WERI-Rb-1 (cell line): Measurements from ENCODE around the gene DPF3.
A peak's percentile ranks its signal among the peaks of the same experiment; 100 is the strongest.

Experiments used
- DNase-seq: peaks from one replicate; pipeline ENCODE4 v3.0.0-alpha.2; 2020
- H3K27ac ChIP-seq: fragments of 250-450 bp; sonication (Bioruptor Pico); 2 replicates; pipeline ENCODE4 v1.5.1; 2020; ENCODE audit warnings: mild to moderate bottlenecking, moderate library complexity
- H3K27me3 ChIP-seq: fragments of 250-450 bp; sonication (Bioruptor Pico); 2 replicates; pipeline ENCODE4 v1.5.1; 2021; ENCODE audit warnings: mild to moderate bottlenecking, low read depth, moderate library complexity; ENCODE audit not compliant: insufficient read depth, severe bottlenecking
- H3K36me3 ChIP-seq: fragments of 250-450 bp; sonication (Bioruptor Pico); 2 replicates; pipeline ENCODE4 v1.5.1; 2020; ENCODE audit warnings: mild to moderate bottlenecking, moderate library complexity
- H3K4me3 ChIP-seq: 2 replicates; pipeline ENCODE4 v1.5.1; 2011; ENCODE audit warnings: low read depth, mild to moderate bottlenecking, control low read depth, low read length
- H3K9me3 ChIP-seq: fragments of 250-450 bp; sonication (Bioruptor Pico); 2 replicates; pipeline ENCODE4 v1.5.1; 2021; ENCODE audit warnings: mild to moderate bottlenecking, moderate library complexity; ENCODE audit not compliant: severe bottlenecking
- TF ChIP-seq, protein P1 (sequence below): IDR thresholded peaks from 2 replicates; pipeline ENCODE4 v1.5.1; 2011; ENCODE audit warnings: low read depth, mild to moderate bottlenecking, control low read depth, inconsistent platforms, low read length

The DPF3 gene

DNA sequence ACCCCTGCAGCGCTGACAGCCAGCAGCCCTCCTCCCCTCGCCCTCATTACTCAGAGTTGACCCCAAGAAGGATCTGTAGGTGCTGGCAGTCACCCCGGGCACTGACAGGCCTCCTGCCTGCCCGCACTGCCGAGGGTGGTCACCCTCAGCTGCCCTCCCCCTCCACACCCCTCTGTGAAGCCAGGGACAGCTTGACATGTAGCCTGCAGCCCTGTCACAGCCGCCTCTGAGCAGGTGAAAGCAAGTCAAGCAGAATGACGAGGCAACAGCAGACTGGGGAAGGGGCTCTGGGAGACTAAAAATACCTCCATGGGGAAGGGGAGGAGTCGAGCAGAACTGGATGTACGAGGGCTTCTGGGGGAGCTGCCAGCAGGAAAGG, 178.1 kb downstream of the DPF3 start:
- no peaks in the 10 kb centered on the region for H3K36me3 ChIP-seq
- TF ChIP-seq, protein P1, sequence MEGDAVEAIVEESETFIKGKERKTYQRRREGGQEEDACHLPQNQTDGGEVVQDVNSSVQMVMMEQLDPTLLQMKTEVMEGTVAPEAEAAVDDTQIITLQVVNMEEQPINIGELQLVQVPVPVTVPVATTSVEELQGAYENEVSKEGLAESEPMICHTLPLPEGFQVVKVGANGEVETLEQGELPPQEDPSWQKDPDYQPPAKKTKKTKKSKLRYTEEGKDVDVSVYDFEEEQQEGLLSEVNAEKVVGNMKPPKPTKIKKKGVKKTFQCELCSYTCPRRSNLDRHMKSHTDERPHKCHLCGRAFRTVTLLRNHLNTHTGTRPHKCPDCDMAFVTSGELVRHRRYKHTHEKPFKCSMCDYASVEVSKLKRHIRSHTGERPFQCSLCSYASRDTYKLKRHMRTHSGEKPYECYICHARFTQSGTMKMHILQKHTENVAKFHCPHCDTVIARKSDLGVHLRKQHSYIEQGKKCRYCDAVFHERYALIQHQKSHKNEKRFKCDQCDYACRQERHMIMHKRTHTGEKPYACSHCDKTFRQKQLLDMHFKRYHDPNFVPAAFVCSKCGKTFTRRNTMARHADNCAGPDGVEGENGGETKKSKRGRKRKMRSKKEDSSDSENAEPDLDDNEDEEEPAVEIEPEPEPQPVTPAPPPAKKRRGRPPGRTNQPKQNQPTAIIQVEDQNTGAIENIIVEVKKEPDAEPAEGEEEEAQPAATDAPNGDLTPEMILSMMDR = no peak
- no peak overlapping the region for H3K4me3 ChIP-seq
- no peaks in the 10 kb centered on the region for H3K9me3 ChIP-seq
- no peak overlapping the region for H3K27ac ChIP-seq
- DNase-seq = no peak
- H3K27me3 ChIP-seq = no peaks in the 10 kb centered on the region

DNA sequence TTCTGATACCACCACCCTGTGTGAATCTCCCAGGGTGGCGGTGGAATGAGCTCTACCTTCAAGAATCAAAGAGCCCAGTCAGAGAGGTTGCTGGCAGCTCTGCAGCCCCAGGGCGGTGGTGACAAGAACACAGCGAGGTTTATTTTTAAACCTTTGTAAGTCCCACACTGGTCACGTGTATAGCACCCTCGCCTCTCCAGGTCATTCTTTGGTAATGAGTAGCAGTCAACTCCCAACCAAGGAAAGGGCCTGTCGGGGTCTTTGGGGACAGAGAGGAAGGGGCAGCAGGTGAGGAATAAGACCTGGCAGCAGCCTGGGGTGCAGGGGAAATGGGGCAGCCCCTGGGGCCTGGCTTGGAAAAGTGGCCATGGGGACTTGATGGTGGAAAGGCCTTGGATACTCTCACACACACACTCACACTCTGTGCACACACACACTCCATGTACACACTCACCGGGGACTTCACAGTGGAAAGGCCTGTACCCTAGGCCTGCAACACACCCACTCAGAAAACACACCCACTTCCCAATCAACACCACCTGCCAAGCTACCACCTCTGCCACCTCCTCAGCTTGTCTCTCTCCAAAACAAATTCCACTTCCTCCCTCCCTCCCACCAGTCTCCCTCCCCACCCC, 178.6 kb downstream of the DPF3 start:
- TF ChIP-seq, protein P1 = no peak
- Histone ChIP-seq H3K36me3 (no peaks in the 10 kb centered on the region), H3K27me3 (no peaks in the 10 kb centered on the region), H3K9me3 (no peaks in the 10 kb centered on the region), H3K27ac (no peak overlapping the region), H3K4me3 (no peak overlapping the region)
- no peak for DNase-seq

DNA sequence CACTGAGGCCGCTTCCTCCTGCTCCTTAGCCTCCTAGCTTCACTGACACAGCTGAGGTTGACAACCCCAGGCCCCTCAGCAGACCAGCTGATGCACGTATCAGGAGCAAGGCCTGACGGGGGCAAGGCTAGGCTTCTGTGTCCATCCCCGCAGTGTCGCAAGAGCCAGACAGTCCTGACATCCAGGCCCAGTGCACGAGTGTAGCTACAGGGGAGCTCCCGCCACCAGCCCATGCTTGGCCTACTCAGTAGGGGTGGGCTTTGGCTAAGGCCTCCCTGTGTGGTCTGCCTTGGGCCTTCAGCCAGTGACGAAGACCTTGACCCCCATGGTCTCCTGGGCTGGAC, 179.1 kb downstream of the DPF3 start:
- DNase-seq = no peak
- TF ChIP-seq, protein P1 = no peak
- Histone ChIP-seq H3K27ac (no peak overlapping the region), H3K9me3 (no peaks in the 10 kb centered on the region), H3K36me3 (no peaks in the 10 kb centered on the region), H3K27me3 (no peaks in the 10 kb centered on the region), H3K4me3 (no peak overlapping the region)

DNA sequence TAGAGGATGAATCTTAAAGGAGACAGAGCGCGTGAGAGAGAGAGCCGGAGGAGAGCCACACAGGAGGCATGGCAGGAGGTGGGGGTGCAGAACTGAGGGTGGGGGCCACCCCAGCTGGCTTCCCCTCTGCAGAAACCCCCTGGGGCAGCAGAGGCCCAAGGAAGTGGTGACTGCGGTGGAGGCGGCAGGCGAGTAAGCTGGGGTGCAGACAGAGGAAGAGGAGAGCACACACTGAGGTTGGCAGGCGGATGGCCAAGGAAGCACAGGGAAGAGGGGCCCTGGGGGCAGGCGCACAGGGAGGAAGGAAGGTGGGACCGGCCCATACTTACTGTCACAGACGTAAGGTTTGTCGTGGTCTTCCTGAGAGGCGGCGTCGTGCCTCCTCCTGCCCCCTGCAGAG, 179.8 kb downstream of the DPF3 start:
- no peaks in the 10 kb centered on the region for H3K27me3 ChIP-seq

DNA sequence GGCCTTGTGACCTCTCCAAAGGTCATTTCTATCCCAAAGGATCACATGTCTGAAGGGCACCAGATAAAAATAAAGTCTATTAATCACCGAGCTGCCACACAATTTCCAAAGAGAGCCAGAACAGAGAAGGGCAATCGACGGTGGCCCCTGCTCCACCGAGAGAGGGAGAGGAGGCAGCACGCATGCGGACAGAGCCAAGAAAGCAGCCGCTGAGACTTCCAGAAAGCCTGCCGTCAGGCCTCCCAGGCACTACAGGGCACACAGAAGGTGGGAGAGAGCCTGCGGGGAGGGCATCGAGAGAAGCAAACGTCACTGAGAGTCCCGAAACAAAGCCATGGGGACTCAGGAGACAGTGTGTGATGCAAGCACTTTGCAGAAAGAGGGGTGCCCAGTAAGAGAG, 182.0 kb downstream of the DPF3 start:
- Histone ChIP-seq H3K27me3 (no peaks in the 10 kb centered on the region), H3K9me3 (no peaks in the 10 kb centered on the region), H3K27ac (peak overlapping the region; percentile 16; the same call in 1 of the 2 replicates), H3K4me3 (no peak overlapping the region), H3K36me3 (no peaks in the 10 kb centered on the region)
- TF ChIP-seq, protein P1 = no peak
- DNase-seq = no peak

More for the DNA sequence above, 179.8 kb downstream of the DPF3 start:
- TF ChIP-seq, protein P1 = no peak
- Histone ChIP-seq H3K9me3 (no peaks in the 10 kb centered on the region), H3K27ac (no peak overlapping the region), H3K36me3 (no peaks in the 10 kb centered on the region), H3K4me3 (no peak overlapping the region)
- no peak for DNase-seq
